ENCODE results near the gene TMEM178B.

Gene TMEM178B

GRCh38 chr7:141123522-141123921 is 49.7 kb downstream of the TMEM178B start:
- H3K4me3 ChIP-seq (replicated peaks; ENCODE audit: insufficient read depth, low read length) = no peak overlapping the region
- TF ChIP-seq GABPA (IDR thresholded peaks at IDR 0.05; ENCODE audit: low read depth) (no peak), REST (IDR thresholded peaks at IDR 0.05; ENCODE audit: insufficient replicate concordance, low read depth) (no peak), SPI1 (IDR thresholded peaks at IDR 0.05; ENCODE audit: borderline replicate concordance, low read depth) (no peak)
- peaks cover 4% of the 10 kb centered on the region for H3K27me3 ChIP-seq (ENCODE audit: insufficient read depth, poor library complexity, severe bottlenecking)
- DNase-seq (ENCODE audit: low read depth in 1 of 2, low spot score in 1 of 2) = no peak
- H3K27ac ChIP-seq (replicated peaks) = no peak overlapping the region

GRCh38 chr7:141126107-141126506 is 52.2 kb downstream of the TMEM178B start:
- no peak for DNase-seq (ENCODE audit: low read depth in 1 of 2, low spot score in 1 of 2)
- H3K27me3 ChIP-seq (ENCODE audit: insufficient read depth, poor library complexity, severe bottlenecking) = peaks cover 6% of the 10 kb centered on the region
- no peak for TF ChIP-seq CTCF (IDR thresholded peaks at IDR 0.05; ENCODE audit: insufficient read depth, low read length)
- TF ChIP-seq REST (IDR thresholded peaks at IDR 0.05; ENCODE audit: insufficient replicate concordance, low read depth) = no peak
- no peak for TF ChIP-seq POLR2AphosphoS5 (IDR thresholded peaks at IDR 0.05; ENCODE audit: low read depth)
- TF ChIP-seq GABPA (IDR thresholded peaks at IDR 0.05; ENCODE audit: low read depth) = no peak
- TF ChIP-seq SPI1 (IDR thresholded peaks at IDR 0.05; ENCODE audit: borderline replicate concordance, low read depth) = no peak
- H3K27ac ChIP-seq (replicated peaks) = no peak overlapping the region
- H3K4me3 ChIP-seq (replicated peaks; ENCODE audit: insufficient read depth, low read length) = no peak overlapping the region

GRCh38 chr7:141128506-141128905 is 54.6 kb downstream of the TMEM178B start:
- no peak for DNase-seq (ENCODE audit: low read depth in 1 of 2, low spot score in 1 of 2)
- Histone ChIP-seq H3K4me3 (replicated peaks; ENCODE audit: insufficient read depth, low read length) (no peak overlapping the region), H3K27ac (replicated peaks) (no peak overlapping the region), H3K27me3 (ENCODE audit: insufficient read depth, poor library complexity, severe bottlenecking) (peaks cover 2% of the 10 kb centered on the region)
- TF ChIP-seq GABPA (IDR thresholded peaks at IDR 0.05; ENCODE audit: low read depth) (no peak), SPI1 (IDR thresholded peaks at IDR 0.05; ENCODE audit: borderline replicate concordance, low read depth) (no peak), POLR2AphosphoS5 (IDR thresholded peaks at IDR 0.05; ENCODE audit: low read depth) (no peak), REST (IDR thresholded peaks at IDR 0.05; ENCODE audit: insufficient replicate concordance, low read depth) (no peak), CTCF (IDR thresholded peaks at IDR 0.05; ENCODE audit: insufficient read depth, low read length) (no peak)
